ENCODE measurements around the gene ZNF658. TPM values are rescaled to one million over a fixed set of nuclear protein-coding genes. Genes with fewer than 3 reads are reported as not detected.
"Not testable (repeated sequence)": the region's sequence is repeated elsewhere in the genome, so short reads cannot be mapped to it uniquely, and the experiment has no call there.

ZNF658 gene
- polyA plus RNA-seq (ENCODE audit: low read depth in 6 of 6), result 1 to 10 TPM in 5 of 6 donors, not detected in 1; 1.2 to 5.0 (median 2.2) TPM

GRCh38 chr9:66900490-66901131 lies at the start of gene ZNF658:
Gene ZNF658 (plus strand): TSS chr9:66900725. CDS start chr9:66903562, 2,837 bp downstream.
- Mint-ChIP-seq H3K27ac (peak within 1 kb of the TSS; percentile 19 to 93 (median 84)), H3K4me1 (peaks cover 3 to 15% (median 14%) of the 10 kb centered on the region in 3 donors), H3K4me3 (peak within 1 kb of the TSS; percentile 92 to 98 (median 98))
- not testable (repeated sequence) for H3K27me3 Mint-ChIP-seq, H3K36me3 Mint-ChIP-seq, H3K9me3 Mint-ChIP-seq
- DNase-seq (peak; percentile 50), ATAC-seq (ENCODE audit: low read depth in 2 of 2) (peak; percentile 86 to 88)

- ATAC-seq (ENCODE audit: low read depth in 2 of 2); H3K27me3 Mint-ChIP-seq; H3K27ac Mint-ChIP-seq; H3K9me3 Mint-ChIP-seq; H3K4me1 Mint-ChIP-seq; H3K36me3 Mint-ChIP-seq; DNase-seq; H3K4me3 Mint-ChIP-seq: not testable (repeated sequence)
Measured at GRCh38 chr9:66861732-66862131, 38.8 kb upstream of the ZNF658 start.

- H3K36me3 Mint-ChIP-seq; ATAC-seq (ENCODE audit: low read depth in 2 of 2); DNase-seq; H3K27me3 Mint-ChIP-seq; H3K27ac Mint-ChIP-seq; H3K4me3 Mint-ChIP-seq; H3K9me3 Mint-ChIP-seq; H3K4me1 Mint-ChIP-seq: not testable (repeated sequence)
Measured at GRCh38 chr9:66868660-66869059, 31.9 kb upstream of the ZNF658 start.

GRCh38 chr9:66880605-66881004 lies 19.9 kb upstream of the ZNF658 start:
- H3K4me1 Mint-ChIP-seq; H3K27ac Mint-ChIP-seq; ATAC-seq (ENCODE audit: low read depth in 2 of 2); H3K36me3 Mint-ChIP-seq; H3K9me3 Mint-ChIP-seq; H3K27me3 Mint-ChIP-seq; H3K4me3 Mint-ChIP-seq; DNase-seq: not testable (repeated sequence)

- H3K4me1 Mint-ChIP-seq; H3K4me3 Mint-ChIP-seq; ATAC-seq (ENCODE audit: low read depth in 2 of 2); H3K27me3 Mint-ChIP-seq; H3K9me3 Mint-ChIP-seq; H3K27ac Mint-ChIP-seq; DNase-seq; H3K36me3 Mint-ChIP-seq: not testable (repeated sequence)
Measured at GRCh38 chr9:66881847-66882246, 18.7 kb upstream of the ZNF658 start.

GRCh38 chr9:66890334-66890733 lies 10.2 kb upstream of the ZNF658 start:
- not testable (repeated sequence) for DNase-seq; H3K4me3 Mint-ChIP-seq; H3K27ac Mint-ChIP-seq; H3K4me1 Mint-ChIP-seq; H3K9me3 Mint-ChIP-seq; ATAC-seq (ENCODE audit: low read depth in 2 of 2); H3K36me3 Mint-ChIP-seq; H3K27me3 Mint-ChIP-seq

GRCh38 chr9:66901141-66901540 lies 616 bp downstream of the ZNF658 start:
- not testable (repeated sequence) for H3K9me3 Mint-ChIP-seq, H3K27me3 Mint-ChIP-seq, DNase-seq, H3K36me3 Mint-ChIP-seq
- Mint-ChIP-seq H3K4me3 (peak overlapping the region; percentile 92 to 98 (median 98)), H3K4me1 (peaks cover 3 to 15% (median 14%) of the 10 kb centered on the region in 3 donors), H3K27ac (peak overlapping the region in 1 of 6 donors; percentile 52)
- ATAC-seq (ENCODE audit: low read depth in 2 of 2), result peak in 1 of 2 donors; percentile 7

GRCh38 chr9:66909560-66909959 lies 9.0 kb downstream of the ZNF658 start:
- not testable (repeated sequence) for ATAC-seq (ENCODE audit: low read depth in 2 of 2); H3K27me3 Mint-ChIP-seq; H3K4me1 Mint-ChIP-seq; H3K4me3 Mint-ChIP-seq; H3K9me3 Mint-ChIP-seq; H3K27ac Mint-ChIP-seq; H3K36me3 Mint-ChIP-seq; DNase-seq

GRCh38 chr9:66920072-66920471 lies 19.5 kb downstream of the ZNF658 start:
- not testable (repeated sequence) for H3K9me3 Mint-ChIP-seq; ATAC-seq (ENCODE audit: low read depth in 2 of 2)

GRCh38 chr9:66936194-66936870 lies 35.8 kb downstream of the ZNF658 start:
- DNase-seq; H3K4me3 Mint-ChIP-seq; ATAC-seq (ENCODE audit: low read depth in 2 of 2); H3K9me3 Mint-ChIP-seq; H3K27ac Mint-ChIP-seq; H3K4me1 Mint-ChIP-seq; H3K27me3 Mint-ChIP-seq; H3K36me3 Mint-ChIP-seq: not testable (repeated sequence)

More at GRCh38 chr9:66920072-66920471, 19.5 kb downstream of the ZNF658 start:
- H3K27me3 Mint-ChIP-seq, H3K4me3 Mint-ChIP-seq, DNase-seq, H3K27ac Mint-ChIP-seq, H3K4me1 Mint-ChIP-seq, H3K36me3 Mint-ChIP-seq: not testable (repeated sequence)

GRCh38 chr9:66937662-66938061 lies 37.1 kb downstream of the ZNF658 start:
- ATAC-seq (ENCODE audit: low read depth in 2 of 2); H3K36me3 Mint-ChIP-seq; H3K27ac Mint-ChIP-seq; H3K4me1 Mint-ChIP-seq; H3K9me3 Mint-ChIP-seq; H3K4me3 Mint-ChIP-seq; H3K27me3 Mint-ChIP-seq; DNase-seq: not testable (repeated sequence)

- H3K27ac Mint-ChIP-seq; H3K27me3 Mint-ChIP-seq; H3K9me3 Mint-ChIP-seq; H3K36me3 Mint-ChIP-seq; ATAC-seq (ENCODE audit: low read depth in 2 of 2); H3K4me3 Mint-ChIP-seq; DNase-seq; H3K4me1 Mint-ChIP-seq: not testable (repeated sequence)
Measured at GRCh38 chr9:66938322-66938721, 37.8 kb downstream of the ZNF658 start.

GRCh38 chr9:66939878-66940830 lies 39.6 kb downstream of the ZNF658 start:
- ATAC-seq (ENCODE audit: low read depth in 2 of 2); DNase-seq; H3K4me1 Mint-ChIP-seq; H3K27me3 Mint-ChIP-seq; H3K36me3 Mint-ChIP-seq; H3K4me3 Mint-ChIP-seq; H3K9me3 Mint-ChIP-seq; H3K27ac Mint-ChIP-seq: not testable (repeated sequence)
